Coronary artery (tissue), 2 donors: ENCODE data around the gene NR2F1-AS1.

ENCODE experiments used
- DNase-seq: peaks from one replicate; pipeline ENCODE4 v3.0.0-alpha.2; 2017; ENCODE audit warnings: low spot score
- H3K27ac ChIP-seq, 2 donors: fragments of 200-600 bp; sonication (generic); one replicate each; pipeline ENCODE4 v1.5.1; 2016 to 2019
- H3K4me3 ChIP-seq: fragments of 200-600 bp; sonication (generic); 2 replicates; pipeline ENCODE4 v1.5.1; 2016; ENCODE audit warnings: mild to moderate bottlenecking, moderate library complexity
- TF ChIP-seq, protein P1 (sequence below): fragments of 200-600 bp; sonication (generic); IDR thresholded peaks from one replicate; pipeline ENCODE4 v1.5.1; 2019; ENCODE audit warnings: antibody characterized with exemption

NR2F1-AS1 gene

DNA sequence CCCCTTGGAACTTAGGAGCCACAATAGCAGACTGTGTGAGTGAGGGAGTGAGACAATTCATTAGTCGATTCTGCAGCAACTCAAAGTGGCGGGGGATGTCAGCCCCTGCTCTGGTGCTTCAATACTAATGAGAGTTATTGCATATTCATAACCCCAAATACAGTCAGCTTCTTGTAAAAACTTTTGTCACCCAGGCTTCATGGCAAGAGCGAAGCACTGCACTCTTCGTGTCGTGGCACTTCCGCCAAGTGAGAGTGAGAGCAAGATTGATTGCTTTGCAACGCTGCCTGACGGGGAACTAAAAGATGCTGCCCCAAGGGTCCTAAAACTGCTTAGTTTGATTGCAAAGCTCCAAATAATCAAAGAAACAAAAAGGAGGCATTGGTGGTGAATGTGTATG, 150.9 kb downstream of the NR2F1-AS1 start:
- DNase-seq = no peak
- TF ChIP-seq, protein P1, sequence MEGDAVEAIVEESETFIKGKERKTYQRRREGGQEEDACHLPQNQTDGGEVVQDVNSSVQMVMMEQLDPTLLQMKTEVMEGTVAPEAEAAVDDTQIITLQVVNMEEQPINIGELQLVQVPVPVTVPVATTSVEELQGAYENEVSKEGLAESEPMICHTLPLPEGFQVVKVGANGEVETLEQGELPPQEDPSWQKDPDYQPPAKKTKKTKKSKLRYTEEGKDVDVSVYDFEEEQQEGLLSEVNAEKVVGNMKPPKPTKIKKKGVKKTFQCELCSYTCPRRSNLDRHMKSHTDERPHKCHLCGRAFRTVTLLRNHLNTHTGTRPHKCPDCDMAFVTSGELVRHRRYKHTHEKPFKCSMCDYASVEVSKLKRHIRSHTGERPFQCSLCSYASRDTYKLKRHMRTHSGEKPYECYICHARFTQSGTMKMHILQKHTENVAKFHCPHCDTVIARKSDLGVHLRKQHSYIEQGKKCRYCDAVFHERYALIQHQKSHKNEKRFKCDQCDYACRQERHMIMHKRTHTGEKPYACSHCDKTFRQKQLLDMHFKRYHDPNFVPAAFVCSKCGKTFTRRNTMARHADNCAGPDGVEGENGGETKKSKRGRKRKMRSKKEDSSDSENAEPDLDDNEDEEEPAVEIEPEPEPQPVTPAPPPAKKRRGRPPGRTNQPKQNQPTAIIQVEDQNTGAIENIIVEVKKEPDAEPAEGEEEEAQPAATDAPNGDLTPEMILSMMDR = no peak
- no peak overlapping the region for H3K27ac ChIP-seq
- no peak overlapping the region for H3K4me3 ChIP-seq

DNA sequence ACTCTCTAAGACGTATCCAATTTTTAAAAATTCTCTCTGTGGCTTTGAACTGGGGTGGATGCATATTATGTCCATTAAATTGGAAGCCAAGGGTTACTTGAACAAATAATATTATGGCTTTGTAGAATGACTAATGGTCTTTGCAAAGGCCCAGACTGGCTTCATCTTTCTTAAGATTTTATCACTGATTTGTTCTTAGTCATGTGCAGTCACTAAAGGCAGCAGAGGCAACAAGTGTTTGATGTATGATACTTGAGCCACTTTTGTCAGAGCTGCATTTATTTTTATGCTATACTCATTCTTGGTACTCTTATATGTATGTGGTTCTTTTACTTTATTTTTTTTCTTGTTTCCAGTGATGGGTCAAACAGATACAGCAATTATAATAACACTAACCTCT, 152.2 kb downstream of the NR2F1-AS1 start:
- DNase-seq = no peak
- Histone ChIP-seq H3K4me3 (no peak overlapping the region), H3K27ac (no peak overlapping the region)
- TF ChIP-seq, protein P1 = no peak

DNA sequence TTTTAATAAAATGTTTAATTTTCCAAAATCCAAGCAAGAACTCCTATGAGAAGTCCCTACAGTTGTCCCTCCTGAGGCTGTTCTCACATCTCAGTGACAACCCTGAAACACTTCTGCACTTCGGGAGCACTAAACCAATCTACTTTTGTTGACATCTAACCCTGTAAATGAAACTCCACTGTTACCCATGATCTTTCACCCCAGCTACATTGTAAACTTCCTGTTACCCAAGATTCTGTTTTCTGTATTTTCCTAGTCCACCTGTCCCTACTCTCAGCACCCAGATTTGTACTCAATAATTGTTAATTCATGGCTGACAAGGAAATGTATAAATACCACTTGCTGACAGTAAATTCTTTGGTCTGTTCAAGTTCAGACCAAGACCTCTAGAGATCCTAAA, 153.7 kb downstream of the NR2F1-AS1 start:
- Histone ChIP-seq H3K4me3 (no peak overlapping the region), H3K27ac (no peak overlapping the region)
- TF ChIP-seq, protein P1 = no peak
- DNase-seq = no peak

DNA sequence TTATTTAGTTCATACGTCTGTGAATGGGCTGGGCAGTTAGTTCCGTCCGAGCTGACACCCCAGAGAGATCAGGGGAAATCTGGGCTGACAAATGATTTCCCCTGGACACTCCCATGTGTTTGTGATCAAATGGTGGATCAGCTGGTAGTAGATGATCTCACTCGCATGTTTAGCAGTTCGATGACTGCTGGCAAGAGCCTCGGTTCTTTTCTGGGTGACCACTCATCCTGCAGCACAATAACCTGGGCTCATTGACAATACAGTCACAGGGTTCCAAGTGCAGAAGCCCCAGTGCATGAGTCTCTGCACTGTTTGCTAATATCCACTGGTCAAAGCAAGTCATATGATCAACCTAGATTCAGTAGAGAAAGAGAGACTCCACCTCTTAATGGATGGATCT, 155.9 kb downstream of the NR2F1-AS1 start:
- DNase-seq = no peak
- no peak overlapping the region for H3K4me3 ChIP-seq
- TF ChIP-seq, protein P1 = no peak
- H3K27ac ChIP-seq = no peak overlapping the region

DNA sequence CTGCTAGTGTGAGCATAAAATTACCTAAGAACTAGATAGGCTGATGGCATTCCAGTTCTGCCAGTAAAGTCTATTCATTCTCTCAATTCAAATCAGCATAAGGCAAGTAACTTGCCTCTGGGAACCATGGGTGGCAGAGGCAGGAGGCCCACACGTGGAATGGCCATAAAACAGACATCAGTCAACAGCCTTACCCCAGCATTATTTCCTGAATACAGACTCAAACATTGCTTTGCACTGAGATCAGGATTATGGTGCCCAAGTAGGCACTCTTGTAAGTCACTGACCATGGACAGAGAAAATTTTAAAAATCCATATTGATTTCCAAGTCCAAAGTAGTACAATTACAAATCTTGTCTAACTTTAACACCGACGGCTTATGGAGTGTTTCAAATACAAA, 157.7 kb downstream of the NR2F1-AS1 start:
- Histone ChIP-seq H3K4me3 (no peak overlapping the region), H3K27ac (no peak overlapping the region)
- TF ChIP-seq, protein P1 = no peak
- DNase-seq = no peak

GRCh38 chr5:93422652-93423280, 158.3 kb downstream of the NR2F1-AS1 start:
- TF ChIP-seq, protein P1 = no peak
- no peak for DNase-seq
- Histone ChIP-seq H3K4me3 (no peak overlapping the region), H3K27ac (no peak overlapping the region)

DNA sequence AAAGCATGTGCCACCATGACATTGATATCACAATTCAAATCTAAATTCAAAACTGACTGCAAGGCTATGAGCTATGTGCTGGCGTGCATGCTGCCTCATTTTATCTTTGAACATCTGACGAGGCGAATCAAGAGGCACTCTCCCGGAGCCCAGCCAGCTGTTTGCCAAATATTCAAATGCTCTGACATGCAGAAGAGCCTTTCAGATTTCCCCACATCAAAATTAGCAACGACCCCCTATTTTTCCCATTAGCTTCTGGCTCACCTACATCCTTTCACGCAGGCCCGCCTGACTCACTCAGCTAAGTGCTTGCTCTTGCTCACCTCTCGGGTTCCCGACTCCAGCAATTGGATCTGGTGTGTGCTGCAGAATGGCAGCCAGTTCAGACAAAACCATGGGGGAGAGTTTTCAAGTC, 159.0 kb downstream of the NR2F1-AS1 start:
- TF ChIP-seq, protein P1 = no peak
- no peak overlapping the region for H3K27ac ChIP-seq
- no peak for DNase-seq
- H3K4me3 ChIP-seq = no peak overlapping the region
